ENCODE data around the gene SSPN.

SSPN gene

GRCh38 chr12:26239122-26239851 is 43.9 kb downstream of the SSPN start:
- no peak for TF ChIP-seq CTCF (IDR thresholded peaks at IDR 0.05)
- TF ChIP-seq ZFX (IDR thresholded peaks at IDR 0.05; ENCODE audit: borderline replicate concordance) = no peak
- no peak overlapping the region for H3K27ac ChIP-seq

GRCh38 chr12:26239852-26240815 is 44.8 kb downstream of the SSPN start:
- H3K27ac ChIP-seq = no peak overlapping the region
- no peak for TF ChIP-seq ZFX (IDR thresholded peaks at IDR 0.05; ENCODE audit: borderline replicate concordance)
- TF ChIP-seq CTCF (IDR thresholded peaks at IDR 0.05) = no peak

GRCh38 chr12:26241080-26241479 is 45.7 kb downstream of the SSPN start:
- H3K27ac ChIP-seq = no peak overlapping the region

GRCh38 chr12:26242683-26243082 is 47.3 kb downstream of the SSPN start:
- H3K27ac ChIP-seq = no peak overlapping the region
- TF ChIP-seq ZFX (IDR thresholded peaks at IDR 0.05; ENCODE audit: borderline replicate concordance) = no peak
- TF ChIP-seq CTCF (IDR thresholded peaks at IDR 0.05) = no peak

More at GRCh38 chr12:26241080-26241479, 45.7 kb downstream of the SSPN start:
- TF ChIP-seq CTCF (IDR thresholded peaks at IDR 0.05) (no peak), ZFX (IDR thresholded peaks at IDR 0.05; ENCODE audit: borderline replicate concordance) (no peak)

- H3K27ac ChIP-seq = no peak overlapping the region
- TF ChIP-seq CTCF (IDR thresholded peaks at IDR 0.05) = no peak
- TF ChIP-seq ZFX (IDR thresholded peaks at IDR 0.05; ENCODE audit: borderline replicate concordance) = no peak
Measured at GRCh38 chr12:26244503-26244902, 49.1 kb downstream of the SSPN start.

- no peak for TF ChIP-seq CTCF (IDR thresholded peaks at IDR 0.05)
- TF ChIP-seq ZFX (IDR thresholded peaks at IDR 0.05; ENCODE audit: borderline replicate concordance) = no peak
- no peak overlapping the region for H3K27ac ChIP-seq
Measured at GRCh38 chr12:26245175-26245942, 50.0 kb downstream of the SSPN start.

Data from 22Rv1 (cell line).